HG03196 (cell line): Measurements from ENCODE around the gene PCDHB14.
"Not testable (repeated sequence)": the region's sequence is repeated elsewhere in the genome, so short reads cannot be mapped to it uniquely, and the experiment has no call there.

Experiments
- ATAC-seq: cut with Tn5 transposase; IDR thresholded peaks from one replicate; pipeline ENCODE4 v1.9.1; 2021; ENCODE audit not compliant: unreplicated experiment

Gene PCDHB14

GRCh38 chr5:141208478-141208877, 14.7 kb upstream of the PCDHB14 start, which contains the start of gene PCDHB12:
Gene PCDHB12, plus strand, starts transcription at chr5:141208719. Its CDS starts 189 bp downstream, at chr5:141208908.
- ATAC-seq: no peak

- ATAC-seq: not testable (repeated sequence)
These were observed 12.9 kb upstream of the PCDHB14 start for GRCh38 chr5:141210281-141210680.

DNA sequence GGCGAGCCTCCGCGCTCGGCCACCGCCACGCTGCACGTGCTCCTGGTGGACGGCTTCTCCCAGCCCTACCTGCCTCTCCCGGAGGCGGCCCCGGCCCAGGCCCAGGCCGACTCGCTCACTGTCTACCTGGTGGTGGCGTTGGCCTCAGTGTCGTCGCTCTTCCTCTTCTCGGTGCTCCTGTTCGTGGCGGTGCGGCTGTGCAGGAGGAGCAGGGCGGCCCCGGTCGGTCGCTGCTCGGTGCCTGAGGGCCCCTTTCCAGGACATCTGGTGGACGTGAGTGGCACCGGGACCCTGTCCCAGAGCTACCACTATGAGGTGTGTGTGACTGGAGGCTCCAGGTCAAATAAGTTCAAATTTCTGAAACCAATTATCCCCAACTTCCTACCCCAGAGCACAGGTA, 12.3 kb upstream of the PCDHB14 start:
- ATAC-seq: not testable (repeated sequence)

- not testable (repeated sequence) for ATAC-seq
These were observed 9.3 kb upstream of the PCDHB14 start, which contains the start of gene PCDHB13 for GRCh38 chr5:141213656-141214339. Gene PCDHB13, plus strand, starts transcription at chr5:141213919. Its CDS starts 205 bp downstream, at chr5:141214124.

DNA sequence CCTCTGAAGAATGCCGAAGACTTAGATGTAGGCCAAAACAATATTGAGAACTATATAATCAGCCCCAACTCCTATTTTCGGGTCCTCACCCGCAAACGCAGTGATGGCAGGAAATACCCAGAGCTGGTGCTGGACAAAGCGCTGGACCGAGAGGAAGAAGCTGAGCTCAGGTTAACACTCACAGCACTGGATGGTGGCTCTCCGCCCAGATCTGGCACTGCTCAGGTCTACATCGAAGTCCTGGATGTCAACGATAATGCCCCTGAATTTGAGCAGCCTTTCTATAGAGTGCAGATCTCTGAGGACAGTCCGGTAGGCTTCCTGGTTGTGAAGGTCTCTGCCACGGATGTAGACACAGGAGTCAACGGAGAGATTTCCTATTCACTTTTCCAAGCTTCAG, 8.6 kb upstream of the PCDHB14 start:
- not testable (repeated sequence) for ATAC-seq

GRCh38 chr5:141215504-141215903, 7.6 kb upstream of the PCDHB14 start:
- ATAC-seq: not testable (repeated sequence)

DNA sequence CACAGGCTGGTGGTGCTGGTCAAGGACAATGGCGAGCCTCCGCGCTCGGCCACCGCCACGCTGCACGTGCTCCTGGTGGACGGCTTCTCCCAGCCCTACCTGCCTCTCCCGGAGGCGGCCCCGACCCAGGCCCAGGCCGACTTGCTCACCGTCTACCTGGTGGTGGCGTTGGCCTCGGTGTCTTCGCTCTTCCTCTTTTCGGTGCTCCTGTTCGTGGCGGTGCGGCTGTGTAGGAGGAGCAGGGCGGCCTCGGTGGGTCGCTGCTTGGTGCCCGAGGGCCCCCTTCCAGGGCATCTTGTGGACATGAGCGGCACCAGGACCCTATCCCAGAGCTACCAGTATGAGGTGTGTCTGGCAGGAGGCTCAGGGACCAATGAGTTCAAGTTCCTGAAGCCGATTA, 7.1 kb upstream of the PCDHB14 start:
- ATAC-seq: not testable (repeated sequence)

- ATAC-seq: not testable (repeated sequence)
These were observed 1.7 kb downstream of the PCDHB14 start for GRCh38 chr5:141224844-141225243.

- ATAC-seq: not testable (repeated sequence)
These were observed 2.3 kb downstream of the PCDHB14 start for GRCh38 chr5:141225421-141225820.

GRCh38 chr5:141234109-141234667, 11.0 kb downstream of the PCDHB14 start:
- ATAC-seq: no peak

DNA sequence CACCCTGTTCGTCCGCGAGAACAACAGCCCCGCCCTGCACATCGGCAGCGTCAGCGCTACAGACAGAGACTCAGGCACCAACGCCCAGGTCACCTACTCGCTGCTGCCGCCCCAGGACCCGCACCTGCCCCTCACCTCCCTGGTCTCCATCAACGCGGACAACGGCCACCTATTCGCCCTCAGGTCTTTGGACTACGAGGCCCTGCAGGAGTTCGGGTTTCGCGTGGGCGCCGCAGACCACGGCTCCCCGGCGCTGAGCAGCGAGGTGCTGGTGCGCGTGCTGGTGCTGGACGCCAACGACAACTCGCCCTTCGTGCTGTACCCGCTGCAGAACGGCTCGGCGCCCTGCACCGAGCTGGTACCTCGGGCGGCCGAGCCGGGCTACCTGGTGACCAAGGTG, 12.8 kb downstream of the PCDHB14 start:
- ATAC-seq: not testable (repeated sequence)

DNA sequence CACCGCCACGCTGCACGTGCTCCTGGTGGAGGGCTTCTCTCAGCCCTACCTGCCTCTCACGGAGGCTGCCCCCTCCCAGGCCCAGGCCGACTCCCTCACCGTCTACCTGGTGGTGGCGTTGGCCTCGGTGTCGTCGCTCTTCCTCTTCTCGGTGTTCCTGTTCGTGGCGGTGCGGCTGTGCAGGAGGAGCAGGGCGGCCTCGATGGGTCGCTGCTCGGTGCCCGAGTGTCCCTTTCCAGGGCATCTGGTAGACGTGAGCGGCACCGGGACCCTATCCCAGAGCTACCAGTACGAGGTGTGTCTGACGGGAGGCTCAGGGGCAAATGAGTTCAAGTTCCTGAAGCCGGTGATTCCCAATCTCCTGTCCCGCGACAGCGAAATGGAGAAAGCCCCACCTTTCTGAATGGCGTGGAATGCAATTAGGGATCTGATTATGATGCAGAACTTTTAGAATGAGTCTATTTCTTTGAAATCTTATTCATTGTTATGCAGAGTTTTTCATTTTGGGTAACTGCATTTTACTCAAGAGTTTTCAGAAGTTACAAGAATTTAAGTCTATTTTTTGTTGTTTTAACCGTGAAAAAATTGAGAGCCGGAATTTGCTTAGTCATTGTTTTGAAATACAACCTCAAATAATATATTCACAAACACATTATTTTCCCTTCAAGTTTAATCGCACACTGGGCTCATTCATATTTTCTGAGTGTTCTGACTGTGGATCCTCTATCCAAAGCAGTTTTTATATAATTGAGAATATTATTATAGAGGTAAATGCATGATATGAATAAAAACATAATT, 13.6 kb downstream of the PCDHB14 start:
- ATAC-seq: no peak

DNA sequence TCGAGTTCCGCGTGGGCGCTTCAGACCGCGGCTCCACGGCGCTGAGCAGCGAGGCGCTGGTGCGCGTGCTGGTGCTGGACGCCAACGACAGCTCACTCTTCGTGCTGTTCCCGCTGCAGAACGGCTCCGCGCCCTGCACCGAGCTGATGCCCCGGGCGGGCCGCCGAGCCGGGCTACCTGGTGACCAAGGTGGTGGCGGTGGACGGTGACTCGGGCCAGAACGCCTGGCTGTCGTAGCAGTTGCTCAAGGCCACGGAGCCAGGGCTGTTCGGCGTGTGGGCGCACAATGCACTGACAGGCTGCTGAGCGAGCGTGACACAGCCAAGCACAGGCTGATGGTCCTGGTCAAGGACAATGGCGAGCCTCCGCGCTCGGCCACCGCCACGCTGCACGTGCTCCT, 18.4 kb downstream of the PCDHB14 start:
- no peak for ATAC-seq

- no peak for ATAC-seq
These were observed 22.1 kb downstream of the PCDHB14 start, which contains the start of gene PCDHB15 for GRCh38 chr5:141245250-141245717. Gene PCDHB15, plus strand, starts transcription at chr5:141245395. Its CDS starts 184 bp downstream, at chr5:141245579.

DNA sequence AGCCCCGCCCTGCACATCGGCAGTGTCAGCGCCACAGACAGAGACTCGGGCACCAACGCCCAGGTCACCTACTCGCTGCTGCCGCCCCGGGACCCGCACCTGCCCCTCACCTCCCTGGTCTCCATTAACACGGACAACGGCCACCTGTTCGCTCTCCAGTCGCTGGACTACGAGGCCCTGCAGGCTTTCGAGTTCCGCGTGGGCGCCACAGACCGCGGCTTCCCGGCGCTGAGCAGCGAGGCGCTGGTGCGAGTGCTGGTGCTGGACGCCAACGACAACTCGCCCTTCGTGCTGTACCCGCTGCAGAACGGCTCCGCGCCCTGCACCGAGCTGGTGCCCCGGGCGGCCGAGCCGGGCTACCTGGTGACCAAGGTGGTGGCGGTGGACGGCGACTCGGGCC, 23.8 kb downstream of the PCDHB14 start:
- ATAC-seq: not testable (repeated sequence)

- ATAC-seq: not testable (repeated sequence)
These were observed 24.3 kb downstream of the PCDHB14 start for GRCh38 chr5:141247434-141247833.

DNA sequence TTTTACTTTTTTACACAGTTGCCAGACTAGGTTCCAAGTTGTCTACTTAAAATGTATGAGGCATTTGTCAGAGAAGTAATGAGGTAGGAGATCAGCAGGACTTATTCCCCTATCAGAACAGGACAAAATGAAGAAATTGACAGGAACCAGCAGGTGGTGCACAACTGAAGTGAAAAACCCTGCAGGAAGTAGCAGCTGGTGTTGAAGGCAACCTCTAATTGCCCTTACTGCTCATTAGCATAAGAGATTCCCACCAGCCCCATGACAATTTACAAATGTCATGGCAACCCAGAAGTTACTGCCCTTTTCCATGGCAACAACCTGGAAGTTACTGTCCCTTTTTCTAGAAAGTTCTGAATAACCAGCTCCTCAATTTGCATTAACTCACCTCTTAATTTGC, 27.4 kb downstream of the PCDHB14 start:
- no peak for ATAC-seq

GRCh38 chr5:141258464-141258863, 35.3 kb downstream of the PCDHB14 start:
- no peak for ATAC-seq

- no peak for ATAC-seq
These were observed 35.8 kb downstream of the PCDHB14 start for GRCh38 chr5:141258948-141259347.

- no peak for ATAC-seq
These were observed 37.5 kb downstream of the PCDHB14 start for GRCh38 chr5:141260458-141261237.

- no peak for ATAC-seq
These were observed 38.0 kb downstream of the PCDHB14 start for GRCh38 chr5:141261238-141261546.
